ENCODE results near the gene SUMF1. TPM values are rescaled to one million over a fixed set of nuclear protein-coding genes. Genes with fewer than 3 reads are reported as not detected.
A peak's percentile ranks its signal among the peaks of the same experiment; 100 is the strongest.

SUMF1 gene
- total and polyA plus RNA-seq, 4 donors: 11.6 to 50.0 (median 31.5) TPM

- no peak overlapping the region for H3K27ac ChIP-seq (ENCODE audit: low read depth in 1 of 2, low read length in 1 of 2)
- 94 to 97% methylated on average over 1 of the region's 1 CpG for WGBS, 2 donors
- H3K9me3 ChIP-seq (ENCODE audit: control insufficient read depth in 4 of 4, insufficient read depth in 3 of 4, low read length in 3 of 4): no peaks in the 10 kb centered on the region
- H3K4me1 ChIP-seq (ENCODE audit: control insufficient read depth in 5 of 5, insufficient read depth in 5 of 5, low read length in 5 of 5): peaks cover 0 to 3% (median 0%) of the 10 kb centered on the region in 5 donors
- H3K36me3 ChIP-seq (ENCODE audit: control insufficient read depth in 4 of 4, insufficient read depth in 4 of 4, low read length in 4 of 4): peaks cover 3% of the 10 kb centered on the region in 4 donors
- no peak for ATAC-seq (ENCODE audit: insufficient read depth, low FRiP score)
- H3K27me3 ChIP-seq (ENCODE audit: control insufficient read depth in 3 of 3, insufficient read depth in 3 of 3, low read length in 2 of 3): no peaks in the 10 kb centered on the region
- TF ChIP-seq, protein P1, sequence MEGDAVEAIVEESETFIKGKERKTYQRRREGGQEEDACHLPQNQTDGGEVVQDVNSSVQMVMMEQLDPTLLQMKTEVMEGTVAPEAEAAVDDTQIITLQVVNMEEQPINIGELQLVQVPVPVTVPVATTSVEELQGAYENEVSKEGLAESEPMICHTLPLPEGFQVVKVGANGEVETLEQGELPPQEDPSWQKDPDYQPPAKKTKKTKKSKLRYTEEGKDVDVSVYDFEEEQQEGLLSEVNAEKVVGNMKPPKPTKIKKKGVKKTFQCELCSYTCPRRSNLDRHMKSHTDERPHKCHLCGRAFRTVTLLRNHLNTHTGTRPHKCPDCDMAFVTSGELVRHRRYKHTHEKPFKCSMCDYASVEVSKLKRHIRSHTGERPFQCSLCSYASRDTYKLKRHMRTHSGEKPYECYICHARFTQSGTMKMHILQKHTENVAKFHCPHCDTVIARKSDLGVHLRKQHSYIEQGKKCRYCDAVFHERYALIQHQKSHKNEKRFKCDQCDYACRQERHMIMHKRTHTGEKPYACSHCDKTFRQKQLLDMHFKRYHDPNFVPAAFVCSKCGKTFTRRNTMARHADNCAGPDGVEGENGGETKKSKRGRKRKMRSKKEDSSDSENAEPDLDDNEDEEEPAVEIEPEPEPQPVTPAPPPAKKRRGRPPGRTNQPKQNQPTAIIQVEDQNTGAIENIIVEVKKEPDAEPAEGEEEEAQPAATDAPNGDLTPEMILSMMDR (IDR thresholded peaks at IDR 0.05; ENCODE audit: control extremely low read depth, extremely low read depth): no peak
- H3K9ac ChIP-seq (ENCODE audit: insufficient read depth in 1 of 2, low read length in 2 of 2): no peak overlapping the region
- H3K4me3 ChIP-seq: no peak overlapping the region
- no peak for DNase-seq
Measured at GRCh38 chr3:4419920-4420319, 47.1 kb downstream of the SUMF1 start.

DNA sequence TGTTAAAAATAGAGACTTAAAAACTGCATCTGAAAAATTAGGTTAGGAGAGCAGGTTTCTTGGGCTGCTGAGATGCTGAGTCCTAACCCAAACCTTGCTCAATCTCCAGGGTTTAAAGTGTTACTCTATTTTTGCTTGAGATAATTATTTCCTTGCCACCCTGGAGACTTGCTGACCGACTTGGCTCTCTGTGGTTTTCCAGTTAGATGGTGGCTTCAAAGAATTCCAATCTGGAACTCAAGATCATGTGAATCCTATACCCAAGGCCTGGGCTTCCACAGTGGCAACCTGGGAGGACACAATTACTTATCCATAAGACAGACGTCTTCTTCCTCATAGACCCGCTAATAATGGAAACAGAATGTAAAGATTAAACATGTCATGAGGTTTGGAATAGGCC lies 47.7 kb downstream of the SUMF1 start:
- no peak overlapping the region for H3K9ac ChIP-seq (ENCODE audit: insufficient read depth in 1 of 2, low read length in 2 of 2)
- H3K27ac ChIP-seq (ENCODE audit: low read depth in 1 of 2, low read length in 1 of 2): no peak overlapping the region
- no peaks in the 10 kb centered on the region for H3K27me3 ChIP-seq (ENCODE audit: control insufficient read depth in 3 of 3, insufficient read depth in 3 of 3, low read length in 2 of 3)
- no peaks in the 10 kb centered on the region for H3K9me3 ChIP-seq (ENCODE audit: control insufficient read depth in 4 of 4, insufficient read depth in 3 of 4, low read length in 3 of 4)
- no peak for ATAC-seq (ENCODE audit: insufficient read depth, low FRiP score)
- WGBS, 2 donors: 92 to 95% methylated on average over 3 of the region's 3 CpGs
- peaks cover 0 to 3% (median 0%) of the 10 kb centered on the region in 5 donors for H3K4me1 ChIP-seq (ENCODE audit: control insufficient read depth in 5 of 5, insufficient read depth in 5 of 5, low read length in 5 of 5)
- peaks cover 3% of the 10 kb centered on the region in 4 donors for H3K36me3 ChIP-seq (ENCODE audit: control insufficient read depth in 4 of 4, insufficient read depth in 4 of 4, low read length in 4 of 4)
- TF ChIP-seq, protein P1 (IDR thresholded peaks at IDR 0.05; ENCODE audit: control extremely low read depth, extremely low read depth): no peak
- H3K4me3 ChIP-seq: no peak overlapping the region
- DNase-seq: no peak

GRCh38 chr3:4418156-4418555 lies 48.9 kb downstream of the SUMF1 start:
- peak overlapping the region in 1 of 2 donors; percentile 67 for H3K27ac ChIP-seq (ENCODE audit: low read depth in 1 of 2, low read length in 1 of 2)
- H3K4me1 ChIP-seq (ENCODE audit: control insufficient read depth in 5 of 5, insufficient read depth in 5 of 5, low read length in 5 of 5): peaks cover 0 to 3% (median 0%) of the 10 kb centered on the region in 5 donors
- DNase-seq (peak in 2 of 3 donors; percentile 9 to 58), ATAC-seq (ENCODE audit: insufficient read depth, low FRiP score) (no peak)
- peaks cover 3% of the 10 kb centered on the region in 4 donors for H3K36me3 ChIP-seq (ENCODE audit: control insufficient read depth in 4 of 4, insufficient read depth in 4 of 4, low read length in 4 of 4)
- H3K27me3 ChIP-seq (ENCODE audit: control insufficient read depth in 3 of 3, insufficient read depth in 3 of 3, low read length in 2 of 3): no peaks in the 10 kb centered on the region
- TF ChIP-seq, protein P1 (IDR thresholded peaks at IDR 0.05; ENCODE audit: control extremely low read depth, extremely low read depth): no peak
- H3K9me3 ChIP-seq (ENCODE audit: control insufficient read depth in 4 of 4, insufficient read depth in 3 of 4, low read length in 3 of 4): no peaks in the 10 kb centered on the region
- H3K9ac ChIP-seq (ENCODE audit: insufficient read depth in 1 of 2, low read length in 2 of 2): no peak overlapping the region
- WGBS, 2 donors: 91 to 93% methylated on average over 4 of the region's 4 CpGs
- no peak overlapping the region for H3K4me3 ChIP-seq

GRCh38 chr3:4417449-4417848 lies 49.6 kb downstream of the SUMF1 start:
- ATAC-seq (ENCODE audit: insufficient read depth, low FRiP score) (no peak), DNase-seq (peak in 2 of 3 donors; percentile 47 to 78)
- Histone ChIP-seq H3K4me1 (ENCODE audit: control insufficient read depth in 5 of 5, insufficient read depth in 5 of 5, low read length in 5 of 5) (peaks cover 0 to 3% (median 0%) of the 10 kb centered on the region in 5 donors), H3K9ac (ENCODE audit: insufficient read depth in 1 of 2, low read length in 2 of 2) (no peak overlapping the region), H3K36me3 (ENCODE audit: control insufficient read depth in 4 of 4, insufficient read depth in 4 of 4, low read length in 4 of 4) (peaks cover 3 to 7% (median 3%) of the 10 kb centered on the region in 4 donors), H3K4me3 (no peak overlapping the region), H3K9me3 (ENCODE audit: control insufficient read depth in 4 of 4, insufficient read depth in 3 of 4, low read length in 3 of 4) (peaks cover 0 to 1% (median 0%) of the 10 kb centered on the region in 4 donors), H3K27ac (ENCODE audit: low read depth in 1 of 2, low read length in 1 of 2) (no peak overlapping the region), H3K27me3 (ENCODE audit: control insufficient read depth in 3 of 3, insufficient read depth in 3 of 3, low read length in 2 of 3) (no peaks in the 10 kb centered on the region)
- WGBS, 2 donors: 69 to 83% methylated on average over 1 of the region's 1 CpG
- TF ChIP-seq, protein P1 (IDR thresholded peaks at IDR 0.05; ENCODE audit: control extremely low read depth, extremely low read depth): no peak

Data from lung (tissue), 12 donors.